Esophagus muscularis mucosa (tissue), 4 donors: Measurements from ENCODE around the gene GALNTL6. TPM values are rescaled to one million over a fixed set of nuclear protein-coding genes. Genes with fewer than 3 reads are reported as not detected.

Experiments
- DNase-seq: peaks from one replicate; pipeline ENCODE4 v3.0.0-alpha.2; 2017; ENCODE audit errors: extremely low spot score
- H3K27ac ChIP-seq, 4 donors: fragments of 200-600 bp; sonication (generic); replicated peaks in 1 of 4; 1 replicate in 3 of 4; 2 replicates in 1 of 4; pipeline ENCODE4 v1.5.1; 2016 to 2019; ENCODE audit warnings: mild to moderate bottlenecking in 1 of 4
- H3K27me3 ChIP-seq, 4 donors: fragments of 200-600 bp; sonication (generic); one replicate each; pipeline versions ENCODE4 v1.5.1 to v1.6.0; 2016 to 2019
- H3K36me3 ChIP-seq, 4 donors: fragments of 200-600 bp; sonication (generic); one replicate each; pipeline ENCODE4 v1.5.1; 2016 to 2019
- H3K4me1 ChIP-seq, 4 donors: fragments of 200-600 bp; sonication (generic); one replicate each; pipeline ENCODE4 v1.5.1; 2016 to 2019
- H3K4me3 ChIP-seq, 4 donors: fragments of 200-600 bp; sonication (generic); 1 replicate in 2 of 4; 2 replicates in 2 of 4; pipeline ENCODE4 v1.5.1; 2016 to 2019; ENCODE audit warnings: mild to moderate bottlenecking in 4 of 4, moderate library complexity in 1 of 4
- H3K9me3 ChIP-seq, 4 donors: fragments of 200-600 bp; sonication (generic); 1 replicate in 3 of 4; 2 replicates in 1 of 4; pipeline ENCODE4 v1.5.1; 2016 to 2019
- EP300 ChIP-seq: sonication (generic); formaldehyde crosslinking; IDR thresholded peaks from one replicate; pipeline ENCODE4 v1.6.1; 2017; ENCODE audit warnings: antibody characterized with exemption
- POLR2A ChIP-seq: fragments of 450-650 bp; IDR thresholded peaks from one replicate; pipeline ENCODE4 v1.6.1; 2017; ENCODE audit warnings: antibody characterized with exemption, moderate library complexity, mild to moderate bottlenecking, low read depth
- POLR2AphosphoS5 ChIP-seq, 2 donors: sonication (generic); formaldehyde crosslinking; IDR thresholded peaks; one replicate each; pipeline ENCODE4 v1.6.1; 2017; ENCODE audit warnings: antibody characterized with exemption in 2 of 2
- WGBS: methylation state at CpG from one replicate; pipeline ENCODE4 v1.1.5; 2018; 5-methylcytosine and 5-hydroxymethylcytosine counted together
- intact Hi-C: fragments of 100-400 bp; cut with DNase I; formaldehyde crosslinking; loops from one replicate; pipeline ENCODE4 v1.15.1; 2023
- total RNA-seq, 4 donors: library from RNA; depleted of rRNA; stranded (reverse); fragments of >200 nt; gene quantifications; one replicate each; pipeline versions ENCODE4 v1.1.0 to v1.2.1, GENCODE V29; 2016
- TF ChIP-seq, protein P1 (sequence below), 3 experiments: fragments of 200-600 bp in 2 of 3; fragments of 450-650 bp in 1 of 3; sonication (generic) in 2 of 3; IDR thresholded peaks; one replicate each; pipeline ENCODE4 v1.5.1; 2017 to 2019; ENCODE audit warnings: antibody characterized with exemption in 3 of 3, mild to moderate bottlenecking in 2 of 3, moderate library complexity in 1 of 3

GALNTL6 gene
- total RNA-seq, 4 donors from 2014 or later, result 0.33 to 0.42 TPM; not detected in 2

- no peaks in the 10 kb centered on the region for H3K36me3 ChIP-seq
- TF ChIP-seq POLR2A, result no peak
- TF ChIP-seq, protein P1, sequence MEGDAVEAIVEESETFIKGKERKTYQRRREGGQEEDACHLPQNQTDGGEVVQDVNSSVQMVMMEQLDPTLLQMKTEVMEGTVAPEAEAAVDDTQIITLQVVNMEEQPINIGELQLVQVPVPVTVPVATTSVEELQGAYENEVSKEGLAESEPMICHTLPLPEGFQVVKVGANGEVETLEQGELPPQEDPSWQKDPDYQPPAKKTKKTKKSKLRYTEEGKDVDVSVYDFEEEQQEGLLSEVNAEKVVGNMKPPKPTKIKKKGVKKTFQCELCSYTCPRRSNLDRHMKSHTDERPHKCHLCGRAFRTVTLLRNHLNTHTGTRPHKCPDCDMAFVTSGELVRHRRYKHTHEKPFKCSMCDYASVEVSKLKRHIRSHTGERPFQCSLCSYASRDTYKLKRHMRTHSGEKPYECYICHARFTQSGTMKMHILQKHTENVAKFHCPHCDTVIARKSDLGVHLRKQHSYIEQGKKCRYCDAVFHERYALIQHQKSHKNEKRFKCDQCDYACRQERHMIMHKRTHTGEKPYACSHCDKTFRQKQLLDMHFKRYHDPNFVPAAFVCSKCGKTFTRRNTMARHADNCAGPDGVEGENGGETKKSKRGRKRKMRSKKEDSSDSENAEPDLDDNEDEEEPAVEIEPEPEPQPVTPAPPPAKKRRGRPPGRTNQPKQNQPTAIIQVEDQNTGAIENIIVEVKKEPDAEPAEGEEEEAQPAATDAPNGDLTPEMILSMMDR (IDR thresholded peaks at IDR 0.05), result no peak
- no peak for TF ChIP-seq EP300
- no peak for TF ChIP-seq POLR2AphosphoS5 (IDR thresholded peaks at IDR 0.05)
- H3K27ac ChIP-seq, result no peak overlapping the region
- no peaks in the 10 kb centered on the region for H3K27me3 ChIP-seq
- H3K9me3 ChIP-seq, result no peaks in the 10 kb centered on the region
- no peaks in the 10 kb centered on the region for H3K4me1 ChIP-seq
- WGBS, result 61% methylated on average over 3 of the region's 3 CpGs
- no peak for DNase-seq
- intact Hi-C loops, result no loop called here
- no peak overlapping the region for H3K4me3 ChIP-seq
Observed at GRCh38 chr4:172009446-172010230, 196.4 kb downstream of the GALNTL6 start.

DNA sequence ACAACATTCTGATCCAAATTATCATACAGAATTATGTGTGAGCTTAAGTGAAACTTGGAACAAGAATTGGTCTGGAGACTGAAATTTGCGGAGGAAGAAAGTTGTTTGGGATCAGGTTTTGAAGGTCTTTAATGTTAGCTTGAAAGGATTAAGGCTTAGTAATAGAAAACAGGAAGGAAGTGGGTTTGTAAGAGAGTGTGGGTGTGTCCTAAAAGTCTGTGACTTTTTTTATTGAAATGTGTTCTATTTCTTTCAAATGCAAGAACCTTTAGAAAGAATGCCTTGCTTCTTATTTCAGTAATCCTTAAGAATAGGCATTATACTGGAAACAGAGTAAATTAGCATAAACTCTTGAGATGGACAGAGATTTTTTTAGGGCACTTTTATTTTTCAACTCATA is 198.0 kb downstream of the GALNTL6 start:
- intact Hi-C loops, result no loop called here
- 54% methylated on average over 1 of the region's 1 CpG for WGBS
- no peaks in the 10 kb centered on the region for H3K9me3 ChIP-seq
- H3K27me3 ChIP-seq, result no peaks in the 10 kb centered on the region
- DNase-seq, result no peak
- H3K4me1 ChIP-seq, result no peaks in the 10 kb centered on the region
- H3K4me3 ChIP-seq, result no peak overlapping the region
- no peaks in the 10 kb centered on the region for H3K36me3 ChIP-seq
- no peak for TF ChIP-seq POLR2AphosphoS5 (IDR thresholded peaks at IDR 0.05)
- no peak for TF ChIP-seq EP300
- TF ChIP-seq, protein P1 (IDR thresholded peaks at IDR 0.05), result no peak
- TF ChIP-seq POLR2A, result no peak
- no peak overlapping the region for H3K27ac ChIP-seq

GRCh38 chr4:172018358-172018757 is 205.2 kb downstream of the GALNTL6 start:
- no peak for DNase-seq
- no peak overlapping the region for H3K27ac ChIP-seq
- TF ChIP-seq POLR2A (no peak), POLR2AphosphoS5 (IDR thresholded peaks at IDR 0.05) (no peak), EP300 (no peak)
- TF ChIP-seq, protein P1 (IDR thresholded peaks at IDR 0.05), result no peak
- no peaks in the 10 kb centered on the region for H3K9me3 ChIP-seq
- no peak overlapping the region for H3K4me3 ChIP-seq
- H3K4me1 ChIP-seq, result no peaks in the 10 kb centered on the region
- no peaks in the 10 kb centered on the region for H3K27me3 ChIP-seq
- WGBS, result 40% methylated on average over 1 of the region's 1 CpG
- intact Hi-C loops, result no loop called here
- H3K36me3 ChIP-seq, result no peaks in the 10 kb centered on the region

DNA sequence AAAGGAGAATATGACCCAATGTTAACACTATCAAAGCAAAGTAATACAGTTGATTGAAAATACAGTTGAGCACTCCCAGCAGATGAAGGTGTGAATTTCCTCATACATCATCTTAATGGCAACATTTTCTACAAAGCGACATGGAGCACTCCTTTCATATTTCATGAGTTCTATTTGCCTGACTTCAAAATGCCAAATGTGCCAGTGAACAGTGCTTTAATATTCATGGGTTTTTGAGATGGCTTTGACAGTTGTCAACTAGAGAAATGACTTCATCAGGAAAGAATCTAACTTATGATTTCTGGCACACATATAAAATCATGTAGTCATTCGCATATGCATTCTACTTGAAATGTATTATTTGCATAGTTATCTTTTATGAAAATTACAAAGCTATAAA is 222.4 kb downstream of the GALNTL6 start:
- Histone ChIP-seq H3K36me3 (no peaks in the 10 kb centered on the region), H3K27ac (no peak overlapping the region), H3K27me3 (no peaks in the 10 kb centered on the region), H3K9me3 (no peaks in the 10 kb centered on the region), H3K4me3 (no peak overlapping the region), H3K4me1 (no peaks in the 10 kb centered on the region)
- WGBS, result 85% methylated on average over 2 of the region's 2 CpGs
- no peak for DNase-seq
- no peak for TF ChIP-seq EP300
- TF ChIP-seq, protein P1 (IDR thresholded peaks at IDR 0.05), result no peak
- TF ChIP-seq POLR2A, result no peak
- no peak for TF ChIP-seq POLR2AphosphoS5 (IDR thresholded peaks at IDR 0.05)
- intact Hi-C loops, result no loop called here

GRCh38 chr4:172040766-172041165 is 227.6 kb downstream of the GALNTL6 start:
- Histone ChIP-seq H3K27ac (no peak overlapping the region), H3K27me3 (no peaks in the 10 kb centered on the region), H3K36me3 (no peaks in the 10 kb centered on the region), H3K9me3 (no peaks in the 10 kb centered on the region), H3K4me3 (no peak overlapping the region), H3K4me1 (no peaks in the 10 kb centered on the region)
- TF ChIP-seq POLR2AphosphoS5 (IDR thresholded peaks at IDR 0.05) (no peak), EP300 (no peak), POLR2A (no peak)
- TF ChIP-seq, protein P1 (IDR thresholded peaks at IDR 0.05), result no peak
- intact Hi-C loops, result no loop called here
- no peak for DNase-seq
